ENCODE data around the gene ZNF277.

ZNF277 gene

DNA sequence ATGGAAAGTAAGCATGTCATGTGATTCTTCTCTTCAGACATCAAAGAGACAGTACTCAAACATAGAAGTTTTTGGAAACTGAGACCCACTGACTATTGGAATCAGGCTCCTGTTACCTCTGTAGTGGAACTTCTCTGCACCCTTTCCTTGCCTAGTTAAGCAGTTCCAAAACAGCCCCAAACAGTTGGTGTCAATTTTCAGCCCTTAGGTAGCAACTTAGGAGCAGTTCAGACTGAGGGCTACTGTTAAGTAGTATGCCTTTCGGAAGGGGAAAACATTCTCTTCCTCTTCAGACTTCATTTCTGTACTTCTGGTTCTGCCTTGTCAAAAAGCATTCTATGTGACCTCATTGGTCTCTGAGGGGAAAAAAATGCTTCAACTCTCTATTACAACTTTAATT is 85.7 kb downstream of the ZNF277 start:
- Histone ChIP-seq H3K27me3 (ENCODE audit: insufficient read depth, poor library complexity, severe bottlenecking) (no peaks in the 10 kb centered on the region), H3K36me3 (ENCODE audit: low read depth) (no peaks in the 10 kb centered on the region; the same call in 1 of the 2 replicates), H3K4me1 (ENCODE audit: insufficient read depth, poor library complexity, severe bottlenecking) (peaks cover 12% of the 10 kb centered on the region), H3K27ac (ENCODE audit: poor library complexity, severe bottlenecking) (no peak overlapping the region), H3K4me3 (ENCODE audit: severe bottlenecking) (no peak overlapping the region), H3K9me3 (ENCODE audit: severe bottlenecking) (no peaks in the 10 kb centered on the region)
- no peak for DNase-seq (ENCODE audit: low spot score)
- ATAC-seq (ENCODE audit: low read depth), result no peak
- TF ChIP-seq, protein P1, sequence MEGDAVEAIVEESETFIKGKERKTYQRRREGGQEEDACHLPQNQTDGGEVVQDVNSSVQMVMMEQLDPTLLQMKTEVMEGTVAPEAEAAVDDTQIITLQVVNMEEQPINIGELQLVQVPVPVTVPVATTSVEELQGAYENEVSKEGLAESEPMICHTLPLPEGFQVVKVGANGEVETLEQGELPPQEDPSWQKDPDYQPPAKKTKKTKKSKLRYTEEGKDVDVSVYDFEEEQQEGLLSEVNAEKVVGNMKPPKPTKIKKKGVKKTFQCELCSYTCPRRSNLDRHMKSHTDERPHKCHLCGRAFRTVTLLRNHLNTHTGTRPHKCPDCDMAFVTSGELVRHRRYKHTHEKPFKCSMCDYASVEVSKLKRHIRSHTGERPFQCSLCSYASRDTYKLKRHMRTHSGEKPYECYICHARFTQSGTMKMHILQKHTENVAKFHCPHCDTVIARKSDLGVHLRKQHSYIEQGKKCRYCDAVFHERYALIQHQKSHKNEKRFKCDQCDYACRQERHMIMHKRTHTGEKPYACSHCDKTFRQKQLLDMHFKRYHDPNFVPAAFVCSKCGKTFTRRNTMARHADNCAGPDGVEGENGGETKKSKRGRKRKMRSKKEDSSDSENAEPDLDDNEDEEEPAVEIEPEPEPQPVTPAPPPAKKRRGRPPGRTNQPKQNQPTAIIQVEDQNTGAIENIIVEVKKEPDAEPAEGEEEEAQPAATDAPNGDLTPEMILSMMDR (IDR thresholded peaks at IDR 0.05; ENCODE audit: poor library complexity, severe bottlenecking), result no peak

DNA sequence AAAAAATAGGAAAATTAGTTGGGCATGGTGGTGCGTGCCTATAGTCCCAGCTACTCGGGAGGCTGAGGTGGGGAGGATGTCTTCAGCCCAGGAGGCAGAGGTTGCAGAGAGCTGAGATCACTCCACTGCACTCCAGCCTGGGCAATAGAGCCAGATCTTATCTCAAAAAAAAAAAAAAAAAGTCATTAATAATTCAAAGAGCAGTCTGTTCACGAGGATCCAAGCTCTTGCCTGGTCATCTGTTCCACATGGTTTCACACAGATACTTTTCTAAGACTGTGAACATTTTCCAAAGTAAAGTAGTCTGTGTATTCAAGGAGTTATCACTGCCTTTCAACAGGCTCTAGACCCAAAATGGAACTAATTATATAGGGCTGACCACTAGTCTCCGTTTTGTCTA is 86.9 kb downstream of the ZNF277 start:
- DNase-seq (ENCODE audit: low spot score) (no peak), ATAC-seq (ENCODE audit: low read depth) (no peak)
- TF ChIP-seq, protein P1 (IDR thresholded peaks at IDR 0.05; ENCODE audit: poor library complexity, severe bottlenecking), result no peak
- Histone ChIP-seq H3K27me3 (ENCODE audit: insufficient read depth, poor library complexity, severe bottlenecking) (no peaks in the 10 kb centered on the region), H3K36me3 (ENCODE audit: low read depth) (peaks cover 4% of the 10 kb centered on the region; the same call in 1 of the 2 replicates), H3K27ac (ENCODE audit: poor library complexity, severe bottlenecking) (no peak overlapping the region), H3K9me3 (ENCODE audit: severe bottlenecking) (no peaks in the 10 kb centered on the region), H3K4me3 (ENCODE audit: severe bottlenecking) (no peak overlapping the region), H3K4me1 (ENCODE audit: insufficient read depth, poor library complexity, severe bottlenecking) (peaks cover 12% of the 10 kb centered on the region)

DNA sequence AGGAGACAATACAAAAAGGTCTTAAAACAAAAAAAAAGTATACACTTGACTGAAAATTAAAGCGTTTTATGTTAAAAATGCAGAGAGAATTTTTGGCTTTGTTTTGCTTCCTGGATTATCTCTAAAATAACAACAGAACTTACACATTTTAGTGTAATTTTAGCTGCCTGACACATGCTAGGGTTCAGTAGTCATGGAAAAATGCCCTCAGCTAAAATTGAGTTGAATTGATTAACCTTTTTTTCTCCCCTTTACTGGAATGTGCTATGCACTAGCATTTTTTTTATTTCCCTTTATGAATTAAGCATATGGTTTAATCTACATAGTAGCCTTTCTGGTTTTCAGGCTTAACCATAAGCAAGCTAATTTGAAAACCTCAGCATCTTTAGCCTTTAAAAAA is 89.9 kb downstream of the ZNF277 start:
- ATAC-seq (ENCODE audit: low read depth) (no peak), DNase-seq (ENCODE audit: low spot score) (no peak)
- TF ChIP-seq, protein P1 (IDR thresholded peaks at IDR 0.05; ENCODE audit: poor library complexity, severe bottlenecking), result no peak
- H3K9me3 ChIP-seq (ENCODE audit: severe bottlenecking), result no peaks in the 10 kb centered on the region
- no peaks in the 10 kb centered on the region for H3K27me3 ChIP-seq (ENCODE audit: insufficient read depth, poor library complexity, severe bottlenecking)
- no peaks in the 10 kb centered on the region for H3K4me1 ChIP-seq (ENCODE audit: insufficient read depth, poor library complexity, severe bottlenecking)
- peaks cover 4% of the 10 kb centered on the region; the same call in 1 of the 2 replicates for H3K36me3 ChIP-seq (ENCODE audit: low read depth)
- H3K4me3 ChIP-seq (ENCODE audit: severe bottlenecking), result no peak overlapping the region
- H3K27ac ChIP-seq (ENCODE audit: poor library complexity, severe bottlenecking), result no peak overlapping the region

DNA sequence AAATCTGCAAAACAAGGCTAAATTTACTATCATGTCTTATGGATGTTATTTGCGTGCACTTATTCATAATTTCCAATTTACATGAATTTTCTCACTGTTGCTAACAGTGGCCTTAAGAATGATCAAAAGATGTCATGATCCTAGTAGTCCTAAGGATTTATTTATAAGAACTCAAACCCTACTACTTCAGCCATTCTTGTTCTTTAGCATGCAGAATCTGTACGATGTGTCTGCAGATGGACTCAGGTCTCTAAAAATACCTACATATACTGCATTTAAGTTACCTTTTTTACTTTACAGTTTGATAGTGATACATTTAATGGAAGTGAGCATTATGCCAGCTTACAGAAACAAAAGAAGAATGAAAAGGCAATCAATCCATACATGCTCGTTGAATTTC is 91.2 kb downstream of the ZNF277 start:
- no peak for DNase-seq (ENCODE audit: low spot score)
- Histone ChIP-seq H3K9me3 (ENCODE audit: severe bottlenecking) (no peaks in the 10 kb centered on the region), H3K36me3 (ENCODE audit: low read depth) (0 out of 2 replicates have a peak, but pooled peaks cover 4% of the 10 kb centered on the region), H3K4me3 (ENCODE audit: severe bottlenecking) (no peak overlapping the region), H3K27me3 (ENCODE audit: insufficient read depth, poor library complexity, severe bottlenecking) (no peaks in the 10 kb centered on the region), H3K4me1 (ENCODE audit: insufficient read depth, poor library complexity, severe bottlenecking) (no peaks in the 10 kb centered on the region), H3K27ac (ENCODE audit: poor library complexity, severe bottlenecking) (no peak overlapping the region)
- TF ChIP-seq, protein P1 (IDR thresholded peaks at IDR 0.05; ENCODE audit: poor library complexity, severe bottlenecking), result no peak
- ATAC-seq (ENCODE audit: low read depth), result no peak

DNA sequence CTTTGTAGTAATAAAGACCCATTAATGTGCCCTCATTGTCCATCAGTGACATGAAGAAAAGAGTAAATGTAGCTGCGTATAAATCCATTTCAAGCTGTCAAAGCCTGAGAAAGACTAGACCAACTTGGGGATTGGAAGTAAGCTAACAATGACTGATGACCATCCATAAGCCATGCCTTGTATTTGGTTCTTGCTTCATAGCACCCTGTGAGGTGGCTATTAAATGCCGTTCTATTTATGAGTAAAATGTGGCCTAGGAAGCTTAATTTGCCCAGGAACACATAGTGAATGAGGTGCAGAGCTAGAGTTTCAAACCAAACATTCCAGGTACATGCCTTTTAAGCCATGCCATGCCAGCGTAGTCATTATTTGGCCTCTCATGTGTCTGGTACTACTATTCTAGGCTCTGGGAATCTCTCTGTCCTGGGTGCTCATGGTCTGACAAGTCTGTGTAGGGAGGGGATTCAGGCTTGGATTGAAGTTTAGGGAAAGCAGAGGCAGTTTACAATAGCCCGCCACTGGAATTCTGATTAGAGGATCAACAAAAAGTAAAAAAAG is 92.1 kb downstream of the ZNF277 start:
- H3K4me3 ChIP-seq (ENCODE audit: severe bottlenecking), result no peak overlapping the region

More for the DNA sequence above, 92.1 kb downstream of the ZNF277 start:
- TF ChIP-seq, protein P1 (IDR thresholded peaks at IDR 0.05; ENCODE audit: poor library complexity, severe bottlenecking), result no peak
- 0 out of 2 replicates have a peak, but pooled peaks cover 4% of the 10 kb centered on the region for H3K36me3 ChIP-seq (ENCODE audit: low read depth)
- H3K4me1 ChIP-seq (ENCODE audit: insufficient read depth, poor library complexity, severe bottlenecking), result no peaks in the 10 kb centered on the region
- ATAC-seq (ENCODE audit: low read depth) (no peak), DNase-seq (ENCODE audit: low spot score) (no peak)
- no peaks in the 10 kb centered on the region for H3K27me3 ChIP-seq (ENCODE audit: insufficient read depth, poor library complexity, severe bottlenecking)
- H3K9me3 ChIP-seq (ENCODE audit: severe bottlenecking), result no peaks in the 10 kb centered on the region
- no peak overlapping the region for H3K27ac ChIP-seq (ENCODE audit: poor library complexity, severe bottlenecking)
